GM18517 (cell line): ENCODE data around the gene NOLC1.

Experiments used
- ATAC-seq: cut with Tn5 transposase; IDR thresholded peaks from one replicate; pipeline ENCODE4 v1.9.1; 2021; ENCODE audit warnings: mild to moderate bottlenecking, moderate library complexity; ENCODE audit not compliant: unreplicated experiment

The NOLC1 gene

GRCh38 chr10:102121739-102122372 is 30.3 kb upstream of the NOLC1 start:
- ATAC-seq, result no peak

- ATAC-seq, result no peak
Observed at GRCh38 chr10:102122450-102122849, 29.7 kb upstream of the NOLC1 start.

GRCh38 chr10:102123223-102123622 is 29.0 kb upstream of the NOLC1 start:
- no peak for ATAC-seq

GRCh38 chr10:102131286-102132170 is 20.7 kb upstream of the NOLC1 start:
- ATAC-seq, result no peak

- ATAC-seq, result no peak
Observed at GRCh38 chr10:102132193-102132562, 20.0 kb upstream of the NOLC1 start.

GRCh38 chr10:102132563-102133372 is 19.4 kb upstream of the NOLC1 start, which contains the start of gene PPRC1:
Gene PPRC1, plus strand, starts transcription at chr10:102133040. Its CDS starts 29 bp downstream, at chr10:102133069.
- ATAC-seq, result peak; percentile 92

GRCh38 chr10:102133373-102134195 is 18.6 kb upstream of the NOLC1 start:
- no peak for ATAC-seq

- no peak for ATAC-seq
Observed at GRCh38 chr10:102134416-102134815, 17.8 kb upstream of the NOLC1 start.

- ATAC-seq, result no peak
Observed at GRCh38 chr10:102135956-102136526, 16.1 kb upstream of the NOLC1 start.

GRCh38 chr10:102139281-102140110 is 12.7 kb upstream of the NOLC1 start:
- no peak for ATAC-seq

GRCh38 chr10:102140218-102140617 is 12.0 kb upstream of the NOLC1 start:
- no peak for ATAC-seq

GRCh38 chr10:102140913-102141540 is 11.2 kb upstream of the NOLC1 start:
- ATAC-seq, result no peak

- no peak for ATAC-seq
Observed at GRCh38 chr10:102141583-102142107, 10.5 kb upstream of the NOLC1 start.

GRCh38 chr10:102146971-102147428 is 5.2 kb upstream of the NOLC1 start:
- no peak for ATAC-seq

GRCh38 chr10:102147561-102147960 is 4.6 kb upstream of the NOLC1 start:
- no peak for ATAC-seq

- no peak for ATAC-seq
Observed at GRCh38 chr10:102148275-102148674, 3.9 kb upstream of the NOLC1 start.

GRCh38 chr10:102150970-102151773 is 1.0 kb upstream of the NOLC1 start:
- ATAC-seq, result no peak

GRCh38 chr10:102152545-102152890 is 329 bp downstream of the NOLC1 start:
- peak; percentile 13 for ATAC-seq
